Measurements from ENCODE around the gene MYO3A.

MYO3A gene
- 0 to 0.15 (median 0) reads per million in 18 experiments for total RNA-seq

- no peak for DNase-seq
Observed at GRCh38 chr10:25933653-25934608, at the start of gene MYO3A. Gene MYO3A (plus strand): TSS chr10:25934229. CDS start chr10:25952111, 17,882 bp downstream.

GRCh38 chr10:25888627-25889026 lies 45.4 kb upstream of the MYO3A start:
- DNase-seq, result no peak

- no peak for DNase-seq
Observed at GRCh38 chr10:25890995-25891394, 43.0 kb upstream of the MYO3A start.

- DNase-seq, result no peak
Observed at GRCh38 chr10:25895856-25896255, 38.2 kb upstream of the MYO3A start.

- no peak for DNase-seq
Observed at GRCh38 chr10:25896421-25896820, 37.6 kb upstream of the MYO3A start.

GRCh38 chr10:25899304-25899703 lies 34.7 kb upstream of the MYO3A start:
- no peak for DNase-seq

GRCh38 chr10:25901199-25901598 lies 32.8 kb upstream of the MYO3A start:
- no peak for DNase-seq

GRCh38 chr10:25902002-25902401 lies 32.0 kb upstream of the MYO3A start:
- no peak for DNase-seq

- no peak for DNase-seq
Observed at GRCh38 chr10:25907261-25907660, 26.8 kb upstream of the MYO3A start.

GRCh38 chr10:25912866-25913265 lies 21.2 kb upstream of the MYO3A start:
- no peak for DNase-seq

- no peak for DNase-seq
Observed at GRCh38 chr10:25914776-25915175, 19.3 kb upstream of the MYO3A start.

GRCh38 chr10:25934621-25935139 lies 651 bp downstream of the MYO3A start:
- DNase-seq, result no peak

GRCh38 chr10:25938405-25938804 lies 4.4 kb downstream of the MYO3A start:
- no peak for DNase-seq

- DNase-seq, result no peak
Observed at GRCh38 chr10:25944771-25945170, 10.7 kb downstream of the MYO3A start.

GRCh38 chr10:25952857-25953256 lies 18.8 kb downstream of the MYO3A start:
- no peak for DNase-seq

GRCh38 chr10:25954851-25955250 lies 20.8 kb downstream of the MYO3A start:
- no peak for DNase-seq

GRCh38 chr10:25959540-25960232 lies 25.7 kb downstream of the MYO3A start:
- no peak for DNase-seq

GRCh38 chr10:25965584-25965983 lies 31.6 kb downstream of the MYO3A start:
- DNase-seq, result no peak

GRCh38 chr10:25966844-25967243 lies 32.8 kb downstream of the MYO3A start:
- no peak for DNase-seq

GRCh38 chr10:25972631-25973030 lies 38.6 kb downstream of the MYO3A start:
- DNase-seq, result no peak

- no peak for DNase-seq
Observed at GRCh38 chr10:25974897-25975459, 40.9 kb downstream of the MYO3A start.

- DNase-seq, result no peak
Observed at GRCh38 chr10:25978771-25979170, 44.7 kb downstream of the MYO3A start.

- DNase-seq, result no peak
Observed at GRCh38 chr10:25982107-25982506, 48.1 kb downstream of the MYO3A start.

Data from inflammatory macrophage (primary cell).